Measurements from ENCODE around the gene HECTD1.
"Not testable (repeated sequence)": the region's sequence is repeated elsewhere in the genome, so short reads cannot be mapped to it uniquely, and the experiment has no call there.

Gene HECTD1

DNA sequence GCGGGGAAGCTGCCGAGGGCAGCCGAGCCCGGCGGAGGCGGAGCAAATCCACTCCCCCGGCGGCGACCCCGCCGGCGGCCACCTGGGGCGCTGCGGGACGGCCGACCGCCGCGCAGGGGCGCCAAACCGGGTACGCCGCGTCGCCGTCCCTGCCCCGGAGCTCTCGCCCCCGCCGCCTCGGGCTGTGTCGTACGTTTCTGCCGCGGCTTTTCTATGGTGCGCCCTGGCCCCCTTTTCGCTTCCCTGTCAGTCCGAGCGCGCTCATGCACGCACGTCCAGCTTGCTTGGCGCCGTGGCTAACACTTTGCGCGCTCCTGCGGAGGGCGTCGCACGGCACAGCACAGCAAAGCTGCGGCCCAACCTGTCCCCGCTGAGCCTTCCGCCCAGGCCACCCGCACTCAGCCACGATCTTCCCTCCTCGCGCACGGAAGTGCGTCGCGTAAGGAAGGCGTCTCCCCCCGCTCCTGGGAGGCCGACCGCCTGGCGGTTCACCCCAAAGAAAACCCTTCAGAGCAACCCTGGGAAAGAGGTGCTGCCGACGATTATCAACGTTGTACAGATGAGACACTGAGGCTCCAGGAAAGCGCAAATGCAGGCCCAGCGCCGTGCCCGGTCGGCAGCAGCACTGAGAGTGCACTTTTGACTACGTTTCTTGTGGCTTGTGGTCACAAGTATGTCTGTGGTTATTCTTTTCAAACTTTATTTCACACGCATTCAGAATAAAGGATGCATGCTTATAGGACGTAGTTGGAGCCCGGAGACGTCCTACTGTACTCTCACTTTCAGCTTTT, at the start of gene HECTD1:
TSS of gene HECTD1 (minus strand) at position 39 of the 791 bp plus-strand sequence. CDS start 1,857 bp downstream, outside the sequence.
- DNase-seq: peak; percentile 89

DNA sequence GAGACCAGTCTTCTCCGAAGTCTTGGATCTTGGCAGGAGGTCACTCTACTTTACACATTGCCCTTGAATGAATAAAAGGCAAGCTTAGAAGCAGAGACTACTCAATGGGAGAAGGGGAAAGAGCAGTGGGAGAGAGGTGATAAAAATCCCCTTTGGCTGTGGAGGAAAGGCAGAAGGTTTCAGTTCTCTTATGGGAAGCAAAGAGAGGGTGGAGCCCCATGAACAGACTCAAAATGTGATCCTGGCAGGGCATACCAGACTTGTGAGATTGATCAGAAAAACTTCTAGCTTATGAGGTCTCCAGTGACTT, 49.6 kb upstream of the HECTD1 start:
- no peak for DNase-seq

DNA sequence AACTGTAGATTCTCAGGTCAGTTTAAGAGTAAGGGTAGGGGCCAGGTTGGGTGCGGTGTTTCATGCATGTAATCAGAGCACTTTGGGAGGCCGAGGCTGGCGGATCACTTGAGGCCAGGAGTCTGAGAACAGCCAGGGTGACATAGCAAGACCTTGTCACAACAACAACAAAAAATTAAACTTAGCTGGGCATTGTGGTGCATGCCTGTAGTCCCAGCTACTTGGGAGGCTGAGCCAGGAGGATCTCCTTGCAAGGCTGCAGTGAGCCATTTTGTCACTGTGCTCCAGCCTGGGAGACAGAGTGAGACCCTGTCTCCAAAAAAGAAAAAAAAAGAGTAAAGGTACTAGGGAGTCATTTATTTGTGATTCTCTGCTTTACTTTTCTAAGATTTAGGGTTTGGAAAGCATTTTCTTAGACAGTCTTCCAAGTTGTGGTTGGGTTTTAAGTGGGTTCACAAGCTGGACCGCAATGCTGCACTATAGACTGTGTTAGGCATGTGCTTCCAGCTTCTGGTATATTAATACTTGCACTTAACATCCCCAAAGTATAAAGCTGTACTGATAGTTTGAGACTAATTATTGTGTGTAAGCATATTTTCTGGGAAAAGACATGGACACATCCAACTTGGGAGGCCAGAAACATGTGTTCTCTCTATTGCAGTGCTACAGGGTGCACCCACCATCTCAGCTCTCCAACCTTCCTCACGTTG, 49.1 kb upstream of the HECTD1 start:
- no peak for DNase-seq

DNA sequence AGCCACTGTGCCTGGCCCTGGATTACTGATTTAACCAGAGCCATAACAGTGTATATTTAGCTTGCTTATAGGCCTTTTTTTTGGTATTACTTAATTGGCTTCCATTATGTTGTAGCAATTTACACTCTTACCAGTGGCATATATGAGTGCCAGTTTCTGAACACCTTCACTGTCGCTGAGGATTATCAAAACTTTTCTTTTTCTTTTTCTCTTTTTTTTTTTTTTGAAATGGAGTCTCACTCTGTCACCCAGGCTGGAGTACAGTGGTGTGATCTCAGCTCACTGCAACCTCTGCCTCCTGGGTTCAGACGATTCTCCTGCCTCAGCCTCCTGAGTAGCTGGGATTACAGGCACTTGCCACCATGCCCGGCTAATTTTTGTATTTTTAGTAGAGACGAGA, 48.3 kb upstream of the HECTD1 start:
- not testable (repeated sequence) for DNase-seq

DNA sequence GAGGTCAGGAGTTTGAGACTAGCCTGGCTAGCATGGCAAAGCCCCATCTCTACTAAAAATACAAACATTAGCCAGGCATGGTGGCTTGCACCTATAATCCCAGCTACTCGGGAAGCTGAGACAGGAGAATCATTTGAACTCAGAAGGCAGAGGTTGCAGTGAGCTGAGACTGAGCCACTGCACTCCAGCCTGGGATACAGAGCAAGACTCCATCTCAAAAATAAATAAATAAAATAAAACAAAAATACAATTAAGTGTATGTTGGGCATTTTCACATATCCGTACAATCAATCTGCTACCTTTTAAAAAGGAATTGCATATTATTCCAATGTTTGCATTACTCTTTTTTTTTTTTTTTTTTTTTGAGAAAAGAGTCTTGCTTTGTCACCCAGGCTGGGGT, 47.7 kb upstream of the HECTD1 start:
- no peak for DNase-seq

DNA sequence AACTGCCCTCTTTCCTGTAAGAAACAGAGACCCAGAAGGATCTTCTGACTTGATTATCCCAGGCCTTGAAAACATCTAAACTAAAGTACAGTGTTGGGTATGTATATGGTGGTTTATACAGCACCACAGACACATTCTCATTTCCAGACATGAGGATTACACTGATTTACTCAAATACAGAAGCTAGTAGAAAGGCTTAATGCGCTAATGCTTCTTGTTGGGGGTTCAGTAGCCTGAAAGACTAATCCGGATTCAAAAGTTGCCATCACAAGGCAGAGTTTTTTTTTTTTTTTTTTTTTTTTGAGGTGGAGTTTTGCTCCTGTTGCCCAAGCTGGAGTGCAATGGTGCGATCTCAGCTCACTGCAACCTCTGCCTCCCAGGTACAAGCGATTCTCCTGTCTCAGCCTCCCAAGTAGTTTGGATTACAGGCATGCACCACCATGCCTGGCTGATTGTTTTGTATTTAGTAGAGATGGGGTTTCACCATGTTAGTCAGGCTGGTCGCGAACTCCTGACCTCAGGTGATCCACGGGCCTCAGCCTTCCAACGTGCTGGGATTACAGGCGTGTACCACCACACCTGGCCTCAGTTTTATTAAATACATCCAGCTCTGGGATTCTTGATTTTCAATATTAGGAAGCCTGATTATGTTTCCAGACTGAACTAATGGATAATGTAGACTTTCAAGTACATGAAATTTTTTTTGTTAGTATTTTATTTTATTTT, 46.3 kb upstream of the HECTD1 start:
- no peak for DNase-seq

DNA sequence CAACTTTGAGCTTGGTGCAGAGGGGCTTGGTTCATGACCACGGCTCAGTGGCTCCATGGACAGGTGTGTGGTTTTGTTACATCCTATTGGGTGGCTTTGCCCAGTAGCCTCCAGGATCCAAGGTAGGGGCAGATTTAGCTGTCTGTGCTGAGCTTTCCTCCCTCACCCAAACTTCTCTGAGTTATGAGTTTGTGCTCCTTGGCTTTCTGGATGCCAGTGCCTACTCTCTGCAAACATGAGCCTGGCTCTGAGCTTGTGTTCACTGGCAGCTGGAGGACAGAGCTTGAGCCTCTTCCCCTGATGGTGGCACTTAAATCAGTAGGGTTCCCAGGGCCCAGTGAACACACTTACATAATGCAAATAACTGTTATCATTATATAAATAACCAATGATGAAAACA, 45.3 kb upstream of the HECTD1 start:
- no peak for DNase-seq

DNA sequence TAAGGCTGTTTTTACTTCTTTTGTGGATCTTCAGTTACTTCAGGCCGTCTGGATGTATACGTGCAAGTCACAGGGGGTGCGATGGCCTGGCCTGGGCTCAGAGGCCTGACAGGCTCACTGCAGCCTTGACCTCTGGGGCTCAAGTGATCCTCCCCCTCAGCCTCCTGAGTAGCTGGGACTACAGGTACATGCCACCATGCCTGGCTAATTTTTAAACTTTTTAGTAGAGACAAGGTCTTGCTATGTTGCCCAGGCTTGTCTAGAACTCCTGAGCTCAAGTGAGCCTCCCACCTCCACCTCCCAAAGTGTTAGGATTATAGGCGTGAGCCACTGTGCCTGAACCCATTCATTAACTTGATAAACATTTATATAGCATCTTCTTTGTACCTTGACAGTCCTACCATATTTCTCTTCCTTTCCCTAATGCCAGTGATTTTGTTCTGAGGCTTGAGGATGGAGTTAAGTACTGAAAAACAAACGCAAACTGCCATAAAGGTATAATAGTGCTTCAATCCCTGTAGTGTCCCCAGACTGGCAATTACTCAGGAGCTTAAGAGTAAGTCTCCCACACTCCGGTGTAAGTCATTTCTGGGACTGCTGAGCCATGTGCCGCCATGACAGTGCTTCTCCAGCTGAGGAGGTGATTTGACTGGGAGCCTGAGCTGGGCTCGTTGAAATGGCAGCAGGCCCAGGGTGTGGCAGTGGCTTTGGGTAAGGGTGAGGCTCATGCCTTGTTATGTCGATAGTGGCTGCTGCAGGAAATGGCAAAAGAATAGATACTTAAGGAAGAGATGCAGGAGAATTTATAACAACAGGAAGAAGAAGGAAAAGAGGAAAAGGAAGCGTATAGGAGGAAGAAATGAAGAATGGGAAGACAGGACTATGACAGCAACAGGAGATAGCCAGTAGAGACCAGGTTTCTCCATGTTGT, 43.7 kb upstream of the HECTD1 start:
- no peak for DNase-seq

DNA sequence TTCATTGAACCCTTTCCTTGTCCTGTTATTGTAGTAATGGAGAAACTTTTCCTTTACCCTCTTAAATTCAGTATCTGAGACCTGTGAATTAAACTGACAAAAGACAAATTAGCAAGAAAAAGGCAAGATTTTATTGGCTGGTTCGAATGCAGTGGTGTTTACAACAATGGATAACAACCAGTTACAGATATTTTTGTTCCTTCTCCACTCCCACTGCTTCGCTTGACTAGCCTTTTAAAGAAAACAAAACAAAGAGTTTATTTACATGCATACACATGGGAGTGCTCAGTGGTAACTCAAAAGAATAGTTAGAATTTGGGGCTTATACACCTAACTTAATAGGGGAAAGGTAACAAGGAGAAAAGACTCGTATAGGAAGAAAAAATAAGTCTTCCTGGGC, 37.0 kb upstream of the HECTD1 start:
- no peak for DNase-seq

DNA sequence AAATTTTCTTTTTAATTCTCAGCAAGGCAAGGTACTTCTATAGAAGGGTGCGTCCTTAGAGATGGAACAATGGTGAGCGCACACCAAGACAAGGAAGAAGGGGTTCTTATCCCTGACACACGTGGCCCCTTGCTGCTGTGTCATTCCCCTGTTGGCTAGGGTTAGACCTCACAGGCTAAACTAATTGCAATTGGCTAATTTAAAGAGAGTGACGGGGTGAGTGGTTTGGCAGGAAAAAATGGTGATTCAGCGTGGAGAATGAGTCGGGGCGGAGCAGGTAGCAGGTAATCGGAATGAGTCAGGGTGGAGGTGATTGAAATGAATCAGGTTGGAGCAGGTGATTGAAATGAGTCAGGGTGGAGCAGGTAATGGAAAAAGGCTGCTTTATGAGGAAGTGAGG, 36.3 kb upstream of the HECTD1 start:
- no peak for DNase-seq

DNA sequence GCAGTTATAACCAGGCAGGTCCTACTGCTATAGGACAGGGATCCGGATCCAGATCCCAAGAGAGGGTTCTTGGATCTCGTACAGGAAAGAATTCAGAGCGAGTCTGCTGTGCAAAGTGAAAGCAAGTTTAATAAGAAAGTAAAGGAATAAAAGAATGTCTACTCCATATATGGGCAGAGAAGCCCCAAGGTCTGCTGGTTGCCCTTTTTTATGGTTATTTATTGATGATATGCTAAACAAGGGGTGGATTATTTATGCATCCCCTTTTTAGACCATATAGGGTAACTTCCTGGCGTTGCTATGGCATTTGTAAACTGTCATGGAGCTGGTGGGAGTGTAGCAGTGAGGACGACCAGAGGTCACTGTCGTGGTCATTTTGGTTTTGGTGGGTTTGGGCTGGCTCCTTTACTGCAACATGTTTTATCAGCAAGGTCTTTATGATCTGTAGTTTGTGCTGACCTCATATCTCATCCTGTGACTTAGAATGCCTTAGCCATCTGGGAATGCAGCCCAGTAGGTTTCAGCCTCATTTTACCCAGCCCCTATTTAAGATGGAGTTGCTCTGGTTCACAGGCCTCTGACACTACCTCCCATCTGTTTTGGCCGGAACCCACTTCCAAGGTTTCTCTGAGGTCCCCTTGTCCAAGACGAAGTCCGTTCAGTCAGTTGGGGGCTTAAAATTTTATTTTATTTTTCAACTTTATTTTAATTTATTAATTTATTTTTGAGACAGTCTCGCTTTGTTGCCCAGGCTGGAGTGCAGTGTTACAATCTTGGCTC, 34.8 kb upstream of the HECTD1 start:
- not testable (repeated sequence) for DNase-seq

DNA sequence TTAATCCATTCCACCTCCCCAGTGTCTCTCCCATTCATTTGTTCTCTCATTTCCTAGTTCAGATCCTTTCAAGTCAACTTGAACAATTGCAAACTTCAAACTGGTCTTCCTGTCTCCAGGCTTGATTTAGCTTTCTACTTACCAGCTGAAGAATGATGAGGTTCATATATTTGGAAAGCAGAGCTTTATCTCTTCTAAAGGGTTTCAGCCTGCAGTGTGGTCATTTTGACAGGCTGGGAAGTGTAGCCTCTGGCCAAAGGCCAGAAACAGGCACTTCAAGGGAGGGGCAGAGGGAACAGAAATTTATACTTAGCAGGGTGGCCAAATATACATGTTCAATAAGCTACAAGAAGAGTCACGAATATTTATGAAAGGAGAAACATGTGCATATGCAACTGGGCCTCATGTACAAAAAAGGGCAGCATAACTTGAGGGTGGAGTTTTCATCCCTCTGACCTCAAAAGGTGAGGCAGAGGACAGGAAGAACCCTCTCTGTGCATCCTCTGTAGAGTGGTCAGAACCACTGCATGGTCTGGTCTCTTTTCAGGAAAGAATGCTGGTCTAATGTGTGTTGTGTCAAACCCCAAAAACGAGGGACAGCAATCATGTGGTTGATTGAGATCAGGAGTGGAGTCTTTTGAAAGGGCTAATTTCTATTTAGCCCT, 34.0 kb upstream of the HECTD1 start:
- DNase-seq: no peak

DNA sequence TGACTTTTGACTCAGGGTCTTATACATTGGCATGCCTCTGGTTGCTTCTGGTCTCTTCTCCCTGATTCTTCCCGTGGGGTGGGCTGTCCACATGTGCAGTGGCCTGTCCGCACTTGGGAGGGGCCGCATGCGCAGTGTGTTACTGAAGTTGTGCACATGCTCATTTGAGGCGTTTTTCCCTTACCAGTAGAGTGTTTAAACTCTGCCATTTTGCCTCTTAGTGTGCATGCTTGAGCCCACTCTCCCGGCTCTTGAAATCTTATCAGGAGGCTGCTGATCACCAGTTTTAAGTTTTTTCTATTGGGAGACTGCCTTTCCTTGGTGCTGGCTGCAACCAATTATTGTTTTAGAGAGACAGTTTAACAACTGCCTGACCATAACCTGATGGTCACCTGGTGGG, 32.1 kb upstream of the HECTD1 start:
- no peak for DNase-seq

DNA sequence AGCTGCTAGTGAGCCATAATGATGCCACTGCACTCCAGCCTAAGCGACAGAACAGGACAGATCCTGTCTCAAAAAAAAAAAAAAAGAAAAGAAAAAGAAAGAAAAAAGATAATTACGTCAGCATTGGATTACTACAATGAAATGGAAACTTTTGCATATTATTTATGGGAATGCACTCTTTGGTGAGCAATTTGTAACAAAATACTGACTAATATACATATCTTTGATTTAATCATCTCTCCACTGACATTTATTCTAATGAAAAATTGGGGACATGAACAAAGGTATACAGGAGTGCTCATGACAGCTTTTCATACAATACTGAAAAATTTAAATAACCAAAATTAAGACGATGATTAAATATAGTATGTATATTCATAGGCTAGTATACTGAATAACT, 27.9 kb upstream of the HECTD1 start:
- no peak for DNase-seq

DNA sequence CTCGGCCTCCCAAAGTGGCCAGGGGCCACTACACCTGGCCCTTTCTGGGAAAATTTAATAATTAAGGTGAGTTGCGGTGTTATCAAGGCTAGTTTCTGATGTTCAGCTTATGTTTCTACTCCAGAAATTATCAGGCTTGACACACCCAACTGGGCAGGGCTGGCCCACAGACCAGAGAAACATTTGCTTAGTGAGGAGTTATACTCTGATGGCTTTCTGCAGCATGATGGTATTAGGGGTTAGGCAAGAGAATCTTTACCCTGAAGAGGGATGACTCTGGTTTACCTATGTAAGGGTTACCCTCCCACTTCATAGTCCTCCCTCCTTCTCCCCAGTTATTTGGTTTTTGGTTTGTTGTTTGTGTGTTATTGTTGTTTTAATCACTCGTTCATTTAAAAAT, 24.5 kb upstream of the HECTD1 start:
- DNase-seq: no peak

DNA sequence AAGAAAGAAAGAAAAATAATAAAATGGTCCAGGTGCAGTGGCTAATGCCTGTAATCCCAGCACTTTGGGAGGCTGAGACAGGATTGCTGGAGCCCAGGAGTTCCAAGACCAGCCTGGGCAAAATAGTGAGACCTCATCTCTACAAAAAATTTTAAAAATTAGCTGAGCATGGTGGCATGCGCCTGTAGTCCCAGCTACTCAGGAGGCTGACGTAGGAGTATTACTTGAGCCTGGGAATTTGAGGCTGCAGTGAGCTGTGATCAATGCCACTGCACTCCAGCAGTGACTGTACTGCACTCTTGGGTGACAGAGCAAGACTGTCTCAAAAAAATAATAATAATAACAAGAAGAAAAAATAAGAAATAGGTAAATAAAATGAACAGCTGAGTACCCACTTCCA, 23.7 kb upstream of the HECTD1 start:
- DNase-seq: not testable (repeated sequence)

DNA sequence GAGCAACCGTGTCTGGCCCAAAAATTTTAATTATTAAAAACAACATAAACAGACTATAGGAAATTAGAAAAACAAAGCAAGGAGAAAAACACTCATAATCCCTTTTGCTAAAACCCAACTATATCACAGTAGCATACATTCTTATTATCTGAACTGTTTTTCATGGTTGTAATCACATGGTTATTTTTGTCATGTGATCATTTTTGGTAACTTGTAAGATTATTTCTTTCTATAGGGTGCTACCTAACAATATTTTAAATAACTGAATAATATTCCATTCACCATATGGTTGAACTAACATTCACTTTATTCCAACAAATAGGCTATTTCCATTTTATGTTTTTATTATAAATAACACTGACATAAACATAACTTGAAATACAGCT, 23.0 kb upstream of the HECTD1 start:
- DNase-seq: no peak

DNA sequence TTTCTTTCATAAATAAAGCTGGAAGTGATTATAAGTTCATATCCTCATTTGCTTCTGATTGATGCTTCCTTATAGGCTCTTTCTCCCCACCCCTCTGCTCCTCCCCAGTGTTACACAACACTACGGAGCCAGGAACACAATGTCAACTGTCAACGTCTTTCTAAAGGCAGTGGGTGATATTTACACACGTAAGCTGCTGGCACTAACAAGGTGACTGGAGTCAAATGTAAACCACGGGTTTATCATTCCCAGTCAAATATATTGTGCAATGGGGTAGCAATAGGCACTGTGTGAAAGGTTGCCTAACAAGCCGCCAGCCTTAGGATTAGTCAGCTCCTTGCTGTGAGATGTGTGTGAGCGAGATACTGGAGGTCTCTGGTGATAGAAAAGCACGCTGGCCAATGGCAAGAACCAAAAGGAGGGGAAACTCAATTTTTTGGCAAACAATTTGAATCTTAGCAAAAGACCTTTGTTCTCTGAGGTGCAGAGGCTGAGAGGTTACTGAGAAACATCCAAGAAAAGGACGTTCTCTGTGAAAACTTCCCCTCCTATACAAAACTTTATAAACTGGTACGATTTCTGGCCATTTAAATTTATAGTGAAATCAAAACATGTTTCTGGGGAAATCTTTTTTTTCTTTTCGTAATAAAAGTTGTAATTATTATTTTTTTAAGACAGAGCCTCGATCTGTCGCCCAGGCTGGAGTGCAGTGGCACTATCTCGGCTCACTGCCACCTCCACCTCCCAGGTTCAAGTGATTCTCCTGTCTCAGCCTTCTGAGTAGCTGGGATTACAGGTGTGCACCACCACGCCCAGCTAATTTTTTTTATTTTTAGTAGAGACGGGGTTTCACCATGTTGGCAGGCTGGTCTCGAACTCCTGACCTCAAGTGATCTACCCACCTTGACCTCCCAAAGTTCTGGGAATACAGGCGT, 22.3 kb upstream of the HECTD1 start:
- DNase-seq: no peak

DNA sequence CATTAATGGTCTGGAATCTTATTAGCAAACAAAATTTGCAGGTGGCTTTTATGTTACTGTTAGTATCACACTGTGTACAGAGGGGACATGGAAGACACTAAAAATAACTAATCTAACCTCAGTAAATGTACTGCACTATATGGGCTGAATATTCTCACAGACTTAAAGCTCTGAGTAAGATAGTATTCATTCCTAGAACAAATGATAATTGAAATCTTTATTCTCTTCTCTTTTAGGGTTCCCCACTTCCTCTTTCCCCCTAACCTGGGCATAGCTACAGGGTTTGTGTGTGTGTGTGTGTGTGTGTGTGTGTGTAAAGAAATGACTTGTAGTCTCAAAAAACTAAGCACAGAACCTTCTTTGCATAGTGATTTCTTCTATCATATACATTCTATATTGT, 21.4 kb upstream of the HECTD1 start:
- no peak for DNase-seq

DNA sequence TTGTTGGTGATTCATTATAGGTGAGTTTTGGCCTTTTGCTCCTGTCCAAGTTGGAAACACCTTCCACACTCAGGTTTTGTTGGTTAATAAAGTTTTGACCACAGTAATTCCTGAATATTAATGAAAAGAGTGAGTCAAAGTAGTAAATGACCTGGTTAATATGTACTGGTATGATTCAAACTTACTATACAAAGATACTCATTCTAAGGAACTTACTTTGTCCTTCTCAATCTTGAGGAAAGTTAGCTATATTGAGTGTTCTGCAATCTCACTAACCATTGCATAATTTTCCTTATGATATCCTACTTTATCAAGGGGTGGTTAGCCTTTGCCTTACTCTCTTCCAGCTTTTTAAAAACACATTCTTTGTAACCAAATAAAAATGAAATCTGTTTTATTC, 20.9 kb upstream of the HECTD1 start:
- no peak for DNase-seq
